NCI-H460 (cell line): ENCODE data around the gene ACOXL. TPM values are rescaled to one million over a fixed set of nuclear protein-coding genes. Genes with fewer than 3 reads are reported as not detected.

Source experiments
- DNase-seq: peaks from one replicate; pipeline ENCODE4 v3.0.0-alpha.2; 2016; ENCODE audit warnings: low read depth; ENCODE audit errors: extremely low read depth
- total RNA-seq: library from RNA; depleted of rRNA; stranded (reverse); fragments of >200 nt; shearing (Covaris generic); gene quantifications from 2 replicates; pipeline ENCODE4 v1.2.3, GENCODE V29; 2014

Gene ACOXL
- total RNA-seq, 1 experiment from 2014 or later, result not detected

GRCh38 chr2:110903548-110903947 lies 171.2 kb downstream of the ACOXL start:
- no peak for DNase-seq

GRCh38 chr2:110904116-110904778 lies 171.9 kb downstream of the ACOXL start:
- DNase-seq, result no peak

GRCh38 chr2:110904779-110905148 lies 172.4 kb downstream of the ACOXL start:
- no peak for DNase-seq

GRCh38 chr2:110905217-110905616 lies 172.8 kb downstream of the ACOXL start:
- DNase-seq, result no peak

- no peak for DNase-seq
These were observed 174.4 kb downstream of the ACOXL start for GRCh38 chr2:110906613-110907298.

GRCh38 chr2:110909501-110909900 lies 177.1 kb downstream of the ACOXL start:
- DNase-seq, result no peak

- DNase-seq, result no peak
These were observed 178.1 kb downstream of the ACOXL start for GRCh38 chr2:110910423-110910822.

GRCh38 chr2:110919738-110920137 lies 187.4 kb downstream of the ACOXL start:
- DNase-seq, result no peak

GRCh38 chr2:110925479-110925878 lies 193.1 kb downstream of the ACOXL start:
- DNase-seq, result no peak

- no peak for DNase-seq
These were observed 195.2 kb downstream of the ACOXL start for GRCh38 chr2:110927526-110927925.

- no peak for DNase-seq
These were observed 197.2 kb downstream of the ACOXL start for GRCh38 chr2:110929528-110929927.

GRCh38 chr2:110931648-110932047 lies 199.3 kb downstream of the ACOXL start:
- no peak for DNase-seq

- no peak for DNase-seq
These were observed 201.0 kb downstream of the ACOXL start for GRCh38 chr2:110933420-110933819.

- DNase-seq, result no peak
These were observed 202.6 kb downstream of the ACOXL start for GRCh38 chr2:110934948-110935347.

GRCh38 chr2:110940376-110940910 lies 208.1 kb downstream of the ACOXL start:
- no peak for DNase-seq

GRCh38 chr2:110941226-110941625 lies 208.9 kb downstream of the ACOXL start:
- no peak for DNase-seq

GRCh38 chr2:110943070-110943634 lies 210.8 kb downstream of the ACOXL start:
- no peak for DNase-seq

- DNase-seq, result no peak
These were observed 214.5 kb downstream of the ACOXL start for GRCh38 chr2:110946902-110947301.

- DNase-seq, result no peak
These were observed 215.8 kb downstream of the ACOXL start for GRCh38 chr2:110948027-110948674.

GRCh38 chr2:110950281-110950680 lies 217.9 kb downstream of the ACOXL start:
- DNase-seq, result no peak

- no peak for DNase-seq
These were observed 222.7 kb downstream of the ACOXL start for GRCh38 chr2:110955045-110955444.
